CD4-positive, alpha-beta T cell treated with Interleukin-17A for 1 hour (primary cell): Measurements from ENCODE around the gene ZFP64.
"Not testable (repeated sequence)": the region's sequence is repeated elsewhere in the genome, so short reads cannot be mapped to it uniquely, and the experiment has no call there.

Experiments
- DNase-seq: peaks from one replicate; pipeline ENCODE4 v3.0.0-alpha.2; 2020

Gene ZFP64

GRCh38 chr20:52153896-52154295 is 37.7 kb downstream of the ZFP64 start:
- DNase-seq = no peak

GRCh38 chr20:52152921-52153320 is 38.7 kb downstream of the ZFP64 start:
- DNase-seq = no peak

- no peak for DNase-seq
These were observed 39.2 kb downstream of the ZFP64 start for GRCh38 chr20:52152416-52152815.

GRCh38 chr20:52150440-52151258 is 40.9 kb downstream of the ZFP64 start:
- peak; percentile 44 for DNase-seq

- no peak for DNase-seq
These were observed 46.0 kb downstream of the ZFP64 start for GRCh38 chr20:52145587-52145986.

- DNase-seq = no peak
These were observed 48.3 kb downstream of the ZFP64 start for GRCh38 chr20:52143277-52143676.

- no peak for DNase-seq
These were observed 48.8 kb downstream of the ZFP64 start for GRCh38 chr20:52142757-52143156.

- no peak for DNase-seq
These were observed 51.6 kb downstream of the ZFP64 start for GRCh38 chr20:52139986-52140385.

GRCh38 chr20:52137850-52138249 is 53.7 kb downstream of the ZFP64 start:
- no peak for DNase-seq

GRCh38 chr20:52133714-52134113 is 57.9 kb downstream of the ZFP64 start:
- DNase-seq = not testable (repeated sequence)

GRCh38 chr20:52132337-52132736 is 59.2 kb downstream of the ZFP64 start:
- DNase-seq = no peak

GRCh38 chr20:52131048-52131643 is 60.4 kb downstream of the ZFP64 start:
- no peak for DNase-seq

GRCh38 chr20:52130406-52130805 is 61.2 kb downstream of the ZFP64 start:
- no peak for DNase-seq

GRCh38 chr20:52129611-52130010 is 62.0 kb downstream of the ZFP64 start:
- DNase-seq = no peak

GRCh38 chr20:52127309-52127708 is 64.3 kb downstream of the ZFP64 start:
- no peak for DNase-seq

- DNase-seq = no peak
These were observed 66.8 kb downstream of the ZFP64 start for GRCh38 chr20:52124821-52125220.

GRCh38 chr20:52118696-52119095 is 72.9 kb downstream of the ZFP64 start:
- no peak for DNase-seq

GRCh38 chr20:52118016-52118623 is 73.5 kb downstream of the ZFP64 start:
- no peak for DNase-seq

- no peak for DNase-seq
These were observed 81.1 kb downstream of the ZFP64 start for GRCh38 chr20:52110456-52110855.

GRCh38 chr20:52105442-52106422 is 85.8 kb downstream of the ZFP64 start:
- DNase-seq = no peak

- no peak for DNase-seq
These were observed 86.8 kb downstream of the ZFP64 start for GRCh38 chr20:52104546-52105441.
